GM13976 (cell line): ENCODE data around the gene TMEM11.

Source experiments
- DNase-seq: peaks from one replicate; pipeline ENCODE4 v3.0.0; 2012; ENCODE audit warnings: low spot score
- in situ Hi-C: fragments of 300-500 bp; cut with MboI; formaldehyde crosslinking; loops from one replicate; pipeline ENCODE4 v1.12.0; 2022; ENCODE audit warnings: low sequenced_read_pairs, mixed read lengths, inconsistent platforms; ENCODE audit not compliant: unreplicated experiment
- TF ChIP-seq, protein P1 (sequence below): IDR thresholded peaks from 2 replicates; pipeline ENCODE4 v1.5.1; 2012; ENCODE audit warnings: borderline replicate concordance, mild to moderate bottlenecking; ENCODE audit not compliant: insufficient read depth; ENCODE audit errors: extremely low read depth, missing control alignments, control extremely low read depth

Gene TMEM11

DNA sequence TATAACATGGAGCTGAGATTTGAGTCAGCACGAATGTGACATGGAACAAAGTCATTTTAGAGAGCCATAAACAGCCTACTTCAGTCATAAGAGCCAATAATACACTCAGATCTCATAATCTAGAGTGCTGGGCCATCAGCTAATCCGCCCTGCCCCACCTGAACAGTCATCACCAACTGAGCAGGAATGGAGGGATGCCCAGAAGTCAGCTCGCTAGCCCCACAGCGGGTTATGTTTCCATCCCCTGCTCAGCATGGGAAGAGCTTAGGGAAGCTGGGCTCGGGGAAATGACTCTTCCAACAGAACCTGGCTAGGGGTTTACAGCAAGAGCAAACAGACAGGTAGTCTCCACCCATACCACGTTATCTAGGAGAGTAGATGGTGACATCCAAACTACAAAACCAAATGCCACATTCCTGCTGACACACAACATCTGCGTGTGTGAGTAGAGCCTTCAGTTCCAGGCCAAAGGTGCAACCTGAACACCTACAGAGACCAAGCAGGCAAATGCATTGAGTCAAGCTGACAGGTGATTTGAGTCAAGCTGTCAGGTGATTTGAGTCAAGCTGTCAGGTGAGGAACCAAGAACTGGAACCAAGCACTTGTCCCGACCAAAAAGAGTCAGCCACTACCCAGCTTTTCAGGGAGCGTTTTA, 2.0 kb downstream of the TMEM11 start:
- in situ Hi-C loops = no loop called here
- no peak for DNase-seq
- TF ChIP-seq, protein P1, sequence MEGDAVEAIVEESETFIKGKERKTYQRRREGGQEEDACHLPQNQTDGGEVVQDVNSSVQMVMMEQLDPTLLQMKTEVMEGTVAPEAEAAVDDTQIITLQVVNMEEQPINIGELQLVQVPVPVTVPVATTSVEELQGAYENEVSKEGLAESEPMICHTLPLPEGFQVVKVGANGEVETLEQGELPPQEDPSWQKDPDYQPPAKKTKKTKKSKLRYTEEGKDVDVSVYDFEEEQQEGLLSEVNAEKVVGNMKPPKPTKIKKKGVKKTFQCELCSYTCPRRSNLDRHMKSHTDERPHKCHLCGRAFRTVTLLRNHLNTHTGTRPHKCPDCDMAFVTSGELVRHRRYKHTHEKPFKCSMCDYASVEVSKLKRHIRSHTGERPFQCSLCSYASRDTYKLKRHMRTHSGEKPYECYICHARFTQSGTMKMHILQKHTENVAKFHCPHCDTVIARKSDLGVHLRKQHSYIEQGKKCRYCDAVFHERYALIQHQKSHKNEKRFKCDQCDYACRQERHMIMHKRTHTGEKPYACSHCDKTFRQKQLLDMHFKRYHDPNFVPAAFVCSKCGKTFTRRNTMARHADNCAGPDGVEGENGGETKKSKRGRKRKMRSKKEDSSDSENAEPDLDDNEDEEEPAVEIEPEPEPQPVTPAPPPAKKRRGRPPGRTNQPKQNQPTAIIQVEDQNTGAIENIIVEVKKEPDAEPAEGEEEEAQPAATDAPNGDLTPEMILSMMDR = no peak

DNA sequence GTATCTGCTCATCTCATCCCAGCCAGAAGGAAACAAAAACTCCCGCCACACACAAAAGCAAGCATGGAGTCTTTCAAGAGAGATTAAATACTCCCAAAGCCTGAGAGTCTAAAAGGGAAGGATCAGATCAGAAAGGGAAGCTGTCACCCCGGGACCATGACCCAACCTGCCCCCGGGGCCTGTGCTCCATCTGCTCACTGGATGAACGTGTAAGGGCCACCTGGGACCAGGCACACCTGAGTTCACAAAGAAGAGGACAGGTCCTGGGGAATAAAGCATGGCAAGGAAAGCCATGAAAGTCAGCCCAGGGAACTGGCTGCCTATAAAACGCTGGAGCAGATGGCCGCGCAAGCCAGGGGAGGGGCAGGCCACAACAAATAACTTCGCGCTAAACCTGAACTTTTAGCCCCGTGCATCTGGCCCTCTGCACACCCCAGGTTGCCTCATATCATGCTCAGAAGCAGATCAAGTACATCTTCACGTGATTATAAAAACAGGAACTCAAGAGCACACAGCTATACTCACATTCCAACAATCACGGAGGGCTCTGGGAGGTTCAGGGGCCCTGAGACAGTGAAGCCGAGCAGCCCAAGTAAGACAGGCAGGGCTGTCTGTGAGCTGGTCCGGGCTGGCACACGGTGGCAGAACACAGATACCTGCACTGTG, 3.4 kb downstream of the TMEM11 start:
- in situ Hi-C loops = no loop called here
- DNase-seq = no peak

DNA sequence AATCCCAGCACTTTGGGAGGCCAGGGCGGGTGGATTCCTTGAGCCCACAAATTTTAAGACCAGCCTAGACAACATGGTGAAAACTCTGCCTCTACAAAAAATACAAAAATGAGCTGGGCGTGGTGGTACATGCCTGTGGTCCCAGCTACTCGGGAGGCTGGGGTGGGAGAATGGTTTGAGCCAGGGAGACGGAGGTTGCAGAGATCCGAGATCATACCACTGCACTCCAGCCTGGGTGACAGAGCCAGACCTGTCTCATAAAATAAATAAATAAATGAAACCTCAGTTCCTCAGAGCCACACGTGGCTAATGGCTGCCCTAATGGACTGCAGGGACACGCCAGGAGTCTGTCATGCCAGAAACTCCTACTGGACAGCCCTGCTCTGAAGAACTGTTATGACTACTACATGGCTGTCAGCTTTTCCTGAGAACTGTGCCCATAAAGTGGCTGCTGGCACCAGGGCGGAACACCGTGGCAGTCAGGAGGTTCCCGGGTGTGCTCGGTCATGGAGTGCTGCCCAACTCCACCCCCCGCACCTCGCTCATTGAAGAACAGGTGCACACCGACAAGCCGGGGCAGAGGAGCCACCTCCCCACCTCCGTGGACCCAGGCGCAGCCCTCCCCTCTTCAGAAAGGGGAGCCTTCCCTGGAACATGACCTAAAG, 4.3 kb downstream of the TMEM11 start:
- in situ Hi-C loops = no loop called here
- DNase-seq = no peak
- TF ChIP-seq, protein P1 = no peak

More for the DNA sequence above, 3.4 kb downstream of the TMEM11 start:
- TF ChIP-seq, protein P1 = no peak

DNA sequence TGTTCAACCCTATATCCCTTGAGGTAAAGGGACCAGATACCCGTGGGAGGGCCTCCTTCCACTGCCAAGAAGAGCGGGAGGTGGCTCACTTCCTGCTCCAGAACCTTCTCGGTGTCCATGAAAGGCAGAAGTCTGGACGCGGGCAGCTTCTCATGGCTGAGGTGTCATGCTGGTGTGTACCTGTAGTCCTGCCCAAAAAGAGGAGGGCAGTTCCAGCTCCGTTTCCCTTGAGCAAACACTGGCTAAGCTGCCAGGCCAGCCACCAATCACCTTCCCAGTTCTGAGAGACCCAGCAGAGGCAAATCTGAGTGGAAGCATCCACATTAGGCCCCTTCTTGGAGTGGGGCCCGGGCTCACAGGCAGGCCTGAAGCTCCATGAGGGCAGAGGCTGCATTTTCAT, 5.6 kb downstream of the TMEM11 start:
- TF ChIP-seq, protein P1 = no peak
- in situ Hi-C loops = no loop called here
- no peak for DNase-seq

DNA sequence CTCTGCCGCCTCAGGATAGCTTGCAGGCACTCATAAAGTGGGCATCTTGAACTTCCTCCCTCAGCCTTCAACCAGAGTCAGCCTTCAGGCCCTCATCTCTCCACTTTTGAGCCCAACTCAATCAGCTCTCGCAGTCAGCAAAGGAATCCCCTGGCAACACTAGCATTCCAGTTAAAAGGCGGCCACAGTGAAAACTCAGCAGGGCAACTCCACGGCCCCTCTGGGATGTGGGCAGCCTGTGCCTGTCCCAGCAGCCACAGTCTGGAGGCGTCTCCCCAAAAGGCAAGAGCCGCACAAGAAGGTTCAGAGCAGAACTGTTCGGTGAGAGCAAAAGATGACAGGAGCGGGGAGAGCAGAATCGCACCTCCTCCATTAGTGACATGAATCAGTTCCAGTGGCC, 9.0 kb downstream of the TMEM11 start:
- in situ Hi-C loops = no loop called here
- TF ChIP-seq, protein P1 = no peak
- no peak for DNase-seq

DNA sequence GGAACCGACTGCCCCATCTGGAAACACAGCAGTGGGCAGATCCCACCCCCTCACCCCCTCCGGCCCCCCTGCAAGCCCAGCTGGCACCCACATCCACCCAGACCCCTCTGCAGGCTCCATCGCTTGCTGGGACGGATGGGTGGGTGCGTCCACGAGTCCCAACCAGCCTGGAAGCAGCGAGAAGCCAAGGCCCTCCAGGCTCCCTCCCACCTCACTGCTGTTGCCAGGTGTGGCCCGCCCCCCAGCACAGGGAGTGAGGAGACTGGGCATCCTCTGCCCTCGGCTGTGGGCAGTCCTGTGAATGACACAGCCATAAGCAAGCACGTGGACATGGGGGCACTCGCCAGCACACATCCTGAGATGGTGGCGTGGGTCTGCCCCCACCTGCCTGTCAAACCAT, 11.4 kb downstream of the TMEM11 start:
- TF ChIP-seq, protein P1 = no peak

More for the DNA sequence above, 11.4 kb downstream of the TMEM11 start:
- in situ Hi-C loops = no loop called here
- DNase-seq = no peak
